HEK293 (cell line): ENCODE data around the gene PVALEF.

Experiments
- CTCF ChIA-PET: fragments of 350-600 bp; formaldehyde crosslinking; extraction: SDS; loops from one replicate; lab custom pipeline; 2021; ENCODE audit warnings: antibody characterized with exemption; lab: Yijun Ruan, JAX
- POLR2A ChIA-PET: fragments of 300-600 bp; formaldehyde crosslinking; extraction: SDS; loops from one replicate; lab custom pipeline; 2020; ENCODE audit warnings: antibody characterized with exemption, inconsistent platforms; lab: Yijun Ruan, JAX
- H3K27ac ChIP-seq: fragments of 200-500 bp; sonication (Bioruptor generic); 2 replicates; pipeline ENCODE4 v1.5.1; 2014; ENCODE audit warnings: low read depth, low read length, control low read depth, inconsistent platforms; ENCODE audit errors: extremely low read depth
- H3K36me3 ChIP-seq, 2 experiments: fragments of 200-500 bp in 1 of 2; sonication (Bioruptor generic) in 1 of 2; 1 replicate in 1 of 2; 2 replicates in 1 of 2; pipeline ENCODE4 v1.5.1; 2014 to 2017; ENCODE audit warnings: inconsistent platforms in 2 of 2, low read length in 2 of 2; ENCODE audit not compliant: control insufficient read depth in 2 of 2, insufficient read depth in 1 of 2
- H3K4me1 ChIP-seq: fragments of 200-500 bp; sonication (Bioruptor generic); 2 replicates; pipeline ENCODE4 v1.5.1; 2014; ENCODE audit warnings: mild to moderate bottlenecking, low read length, inconsistent platforms; ENCODE audit not compliant: control insufficient read depth, insufficient read depth
- H3K4me3 ChIP-seq: 2 replicates; pipeline ENCODE4 v1.5.1; 2011; ENCODE audit warnings: low read depth, mild to moderate bottlenecking, control low read depth, low read length, moderate library complexity
- H3K9me3 ChIP-seq: fragments of 200-500 bp; sonication (Bioruptor generic); 2 replicates; pipeline ENCODE4 v1.5.1; 2014; ENCODE audit warnings: low read depth, low read length, inconsistent platforms; ENCODE audit not compliant: control insufficient read depth, insufficient read depth
- AEBP2 ChIP-seq: fragments of 450-650 bp; formaldehyde crosslinking; IDR thresholded peaks from 2 replicates; pipeline ENCODE4 v1.5.1; 2016; ENCODE audit warnings: missing biosample characterization, missing genetic modification characterization, borderline replicate concordance
- FEZF1 ChIP-seq: fragments of 450-650 bp; formaldehyde crosslinking; IDR thresholded peaks from 2 replicates; pipeline ENCODE4 v1.5.1; 2016; ENCODE audit warnings: missing biosample characterization, missing genetic modification characterization
- INSM2 ChIP-seq: fragments of 450-650 bp; formaldehyde crosslinking; IDR thresholded peaks from 2 replicates; pipeline ENCODE4 v1.5.1; 2016; ENCODE audit warnings: missing biosample characterization, missing genetic modification characterization
- ZBTB48 ChIP-seq: fragments of 450-650 bp; formaldehyde crosslinking; IDR thresholded peaks from 2 replicates; pipeline ENCODE4 v1.5.1; 2016; ENCODE audit warnings: missing biosample characterization, missing genetic modification characterization
- ZBTB7A ChIP-seq: fragments of 450-650 bp; formaldehyde crosslinking; IDR thresholded peaks from 2 replicates; pipeline ENCODE4 v1.5.1; 2016; ENCODE audit warnings: low read depth, missing biosample characterization, missing genetic modification characterization
- ZBTB8A ChIP-seq: fragments of 450-650 bp; formaldehyde crosslinking; IDR thresholded peaks from 2 replicates; pipeline ENCODE4 v1.5.1; 2016; ENCODE audit warnings: missing biosample characterization, missing genetic modification characterization
- ZIC2 ChIP-seq: fragments of 450-650 bp; formaldehyde crosslinking; IDR thresholded peaks from 2 replicates; pipeline ENCODE4 v1.5.1; 2016; ENCODE audit warnings: missing biosample characterization, missing genetic modification characterization
- ZNF114 ChIP-seq: fragments of 450-650 bp; formaldehyde crosslinking; IDR thresholded peaks from 2 replicates; pipeline ENCODE4 v1.5.0; 2017; ENCODE audit warnings: missing biosample characterization, missing genetic modification characterization
- ZNF132 ChIP-seq: fragments of 450-650 bp; formaldehyde crosslinking; IDR thresholded peaks from 2 replicates; pipeline ENCODE4 v1.5.1; 2017; ENCODE audit warnings: missing biosample characterization, missing genetic modification characterization, borderline replicate concordance
- ZNF148 ChIP-seq: fragments of 450-650 bp; formaldehyde crosslinking; IDR thresholded peaks from 2 replicates; pipeline ENCODE4 v1.5.0; 2017; ENCODE audit warnings: missing biosample characterization, missing genetic modification characterization, borderline replicate concordance
- ZNF2 ChIP-seq: fragments of 450-650 bp; formaldehyde crosslinking; IDR thresholded peaks from 2 replicates; pipeline ENCODE4 v1.5.1; 2016; ENCODE audit warnings: missing biosample characterization, missing genetic modification characterization
- ZNF23 ChIP-seq: fragments of 450-650 bp; formaldehyde crosslinking; IDR thresholded peaks from 2 replicates; pipeline ENCODE4 v1.5.1; 2016; ENCODE audit warnings: missing biosample characterization, missing genetic modification characterization, borderline replicate concordance
- ZNF280D ChIP-seq: fragments of 450-650 bp; formaldehyde crosslinking; IDR thresholded peaks from 2 replicates; pipeline ENCODE4 v1.5.1; 2016; ENCODE audit warnings: missing biosample characterization, missing genetic modification characterization
- ZNF510 ChIP-seq: fragments of 450-650 bp; formaldehyde crosslinking; IDR thresholded peaks from 2 replicates; pipeline ENCODE4 v1.5.1; 2018; ENCODE audit warnings: mild to moderate bottlenecking, missing genetic modification characterization, missing biosample characterization; ENCODE audit not compliant: insufficient replicate concordance
- ZNF623 ChIP-seq: fragments of 450-650 bp; formaldehyde crosslinking; IDR thresholded peaks from 2 replicates; pipeline ENCODE4 v1.5.1; 2016; ENCODE audit warnings: missing biosample characterization, missing genetic modification characterization
- ZNF692 ChIP-seq: fragments of 450-650 bp; formaldehyde crosslinking; IDR thresholded peaks from 2 replicates; pipeline ENCODE4 v1.5.1; 2016; ENCODE audit warnings: missing biosample characterization, missing genetic modification characterization
- TF ChIP-seq, protein P1 (sequence below): fragments of 450-650 bp; formaldehyde crosslinking; IDR thresholded peaks from 2 replicates; pipeline ENCODE4 v1.5.1; 2017; ENCODE audit warnings: missing biosample characterization, missing genetic modification characterization
- TF ChIP-seq, protein P2 (sequence below): sonication (generic); formaldehyde crosslinking; IDR thresholded peaks from 2 replicates; pipeline ENCODE4 v1.8.1; 2022; ENCODE audit warnings: mild to moderate bottlenecking, moderate library complexity, missing genetic modification reagents

PVALEF gene

DNA sequence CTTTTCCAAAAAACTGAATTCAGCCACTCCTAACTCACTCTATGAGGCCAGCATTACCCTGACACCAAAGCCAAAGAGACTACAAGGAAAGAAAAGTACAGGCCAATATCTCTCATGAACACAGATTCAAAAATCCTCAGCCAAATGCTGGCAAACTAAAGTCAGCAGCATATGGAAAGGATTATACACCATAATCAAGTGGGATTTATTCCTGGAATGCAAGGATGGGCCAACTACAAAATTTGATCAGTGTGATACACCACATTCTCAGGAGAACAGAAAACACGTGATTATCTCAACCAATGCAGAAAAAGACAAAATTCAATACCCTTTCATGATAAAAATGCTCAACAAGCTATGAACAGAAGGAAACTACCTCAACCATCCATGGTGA, 8.5 kb downstream of the PVALEF start (continued):
- TF ChIP-seq ZNF692 (tag by site-specific recombination) (no peak), AEBP2 (tag by site-specific recombination) (no peak), ZNF114 (tag by site-specific recombination) (no peak), ZNF2 (tag by site-specific recombination) (no peak), FEZF1 (tag by site-specific recombination) (no peak)

DNA sequence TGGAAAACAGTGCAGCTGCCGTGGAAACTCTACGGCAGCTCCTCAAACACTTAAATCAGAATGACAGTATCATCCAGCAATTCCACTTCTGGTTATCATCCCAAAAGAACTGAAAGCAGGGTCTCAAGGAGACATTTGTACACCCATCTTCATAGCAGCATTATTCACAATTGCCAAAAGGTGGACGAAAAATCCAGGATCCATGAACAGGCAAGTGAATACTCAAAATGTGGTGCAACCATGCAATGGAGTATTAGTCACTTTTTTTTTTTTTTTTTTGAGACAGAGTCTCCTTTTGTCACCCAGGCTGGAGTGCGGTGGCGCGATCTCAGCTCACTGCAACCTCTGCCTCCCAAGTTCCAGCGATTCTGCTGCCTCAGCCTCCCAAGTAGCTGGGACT, 11.4 kb downstream of the PVALEF start:
- CTCF ChIA-PET: interaction anchor here (1.1 kb wide), 1 partner anchor 24 kb away, joined by 4 read pairs; no protein-coding TSS in a partner anchor
- Histone ChIP-seq H3K9me3 (no peaks in the 10 kb centered on the region), H3K4me3 (no peak overlapping the region), H3K36me3 (no peaks in the 10 kb centered on the region), H3K4me1 (no peaks in the 10 kb centered on the region), H3K27ac (no peak overlapping the region)
- POLR2A ChIA-PET: interaction anchor here (0.6 kb wide), 1 partner anchor 144 kb away, joined by 3 read pairs; no protein-coding TSS in a partner anchor
- TF ChIP-seq ZNF510: no peak
- TF ChIP-seq ZBTB7A (tag by site-specific recombination): no peak
- no peak for TF ChIP-seq ZIC2
- no peak for TF ChIP-seq ZNF132 (tag by site-specific recombination)
- no peak for TF ChIP-seq ZNF148 (tag by site-specific recombination)
- TF ChIP-seq ZNF280D (tag by site-specific recombination): no peak
- no peak for TF ChIP-seq ZBTB8A (tag by site-specific recombination)
- no peak for TF ChIP-seq INSM2 (tag by site-specific recombination)
- TF ChIP-seq, protein P1, sequence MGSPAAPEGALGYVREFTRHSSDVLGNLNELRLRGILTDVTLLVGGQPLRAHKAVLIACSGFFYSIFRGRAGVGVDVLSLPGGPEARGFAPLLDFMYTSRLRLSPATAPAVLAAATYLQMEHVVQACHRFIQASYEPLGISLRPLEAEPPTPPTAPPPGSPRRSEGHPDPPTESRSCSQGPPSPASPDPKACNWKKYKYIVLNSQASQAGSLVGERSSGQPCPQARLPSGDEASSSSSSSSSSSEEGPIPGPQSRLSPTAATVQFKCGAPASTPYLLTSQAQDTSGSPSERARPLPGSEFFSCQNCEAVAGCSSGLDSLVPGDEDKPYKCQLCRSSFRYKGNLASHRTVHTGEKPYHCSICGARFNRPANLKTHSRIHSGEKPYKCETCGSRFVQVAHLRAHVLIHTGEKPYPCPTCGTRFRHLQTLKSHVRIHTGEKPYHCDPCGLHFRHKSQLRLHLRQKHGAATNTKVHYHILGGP: no peak
- TF ChIP-seq, protein P2, sequence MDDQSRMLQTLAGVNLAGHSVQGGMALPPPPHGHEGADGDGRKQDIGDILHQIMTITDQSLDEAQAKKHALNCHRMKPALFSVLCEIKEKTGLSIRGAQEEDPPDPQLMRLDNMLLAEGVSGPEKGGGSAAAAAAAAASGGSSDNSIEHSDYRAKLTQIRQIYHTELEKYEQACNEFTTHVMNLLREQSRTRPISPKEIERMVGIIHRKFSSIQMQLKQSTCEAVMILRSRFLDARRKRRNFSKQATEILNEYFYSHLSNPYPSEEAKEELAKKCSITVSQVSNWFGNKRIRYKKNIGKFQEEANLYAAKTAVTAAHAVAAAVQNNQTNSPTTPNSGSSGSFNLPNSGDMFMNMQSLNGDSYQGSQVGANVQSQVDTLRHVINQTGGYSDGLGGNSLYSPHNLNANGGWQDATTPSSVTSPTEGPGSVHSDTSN (CRISPR knock-in tag): no peak
- TF ChIP-seq ZBTB48 (tag by site-specific recombination): no peak
- TF ChIP-seq ZNF23 (tag by site-specific recombination): no peak
- no peak for TF ChIP-seq ZNF623 (tag by site-specific recombination)
- TF ChIP-seq ZNF692 (tag by site-specific recombination): no peak
